Activated T-helper 1 cell treated with anti-CD3 and anti-CD28 coated beads, Interleukin-12 subunit alpha, Interleukin-12 subunit beta, Interleukin-2, Interleukin-4 antibody, amounts not matched to agents 30 ng/mL and 10 ng/mL and 1 ng/mL, durations not matched to agents 14 hours and 24 hours and 36 hours (primary cell): ENCODE data around the gene EXD3. TPM values are rescaled to one million over a fixed set of nuclear protein-coding genes. Genes with fewer than 3 reads are reported as not detected.

ENCODE experiments used
- DNase-seq: peaks from one replicate; pipeline ENCODE4 v3.0.0; 2021; ENCODE audit warnings: low spot score
- H3K27ac Mint-ChIP-seq: one replicate; pipeline ENCODE4 v1.8.0; 2021; ENCODE audit warnings: mild to moderate bottlenecking, mixed read lengths
- H3K27me3 Mint-ChIP-seq: one replicate; pipeline ENCODE4 v1.8.0; 2022; ENCODE audit warnings: mild to moderate bottlenecking, moderate library complexity, mixed read lengths; ENCODE audit not compliant: insufficient read depth
- H3K36me3 Mint-ChIP-seq: one replicate; pipeline ENCODE4 v1.8.0; 2021; ENCODE audit warnings: low read depth, mixed read lengths
- H3K4me1 Mint-ChIP-seq: one replicate; pipeline ENCODE4 v1.8.0; 2021; ENCODE audit warnings: low read depth, mixed read lengths
- H3K4me3 Mint-ChIP-seq: one replicate; pipeline ENCODE4 v1.8.0; 2021; ENCODE audit warnings: mild to moderate bottlenecking, moderate library complexity, mixed read lengths
- H3K9me3 Mint-ChIP-seq: one replicate; pipeline ENCODE4 v1.8.0; 2021; ENCODE audit warnings: mixed read lengths
- intact Hi-C: fragments of 100-400 bp; cut with micrococcal nuclease; formaldehyde crosslinking; loops from one replicate; pipeline ENCODE4 v1.15.1; 2024
- total RNA-seq: library from RNA; stranded (reverse); gene quantifications from 2 replicates; pipeline ENCODE4 v1.2.3, GENCODE V29; 2022

Gene EXD3
- total RNA-seq, 1 donor from 2014 or later = 4.8 TPM

GRCh38 chr9:137462396-137462985 lies 39.5 kb upstream of the EXD3 start:
- Mint-ChIP-seq H3K27me3 (no peaks in the 10 kb centered on the region), H3K27ac (no peak overlapping the region), H3K36me3 (no peaks in the 10 kb centered on the region), H3K4me1 (no peaks in the 10 kb centered on the region), H3K9me3 (no peaks in the 10 kb centered on the region), H3K4me3 (peak overlapping the region; percentile 30)
- intact Hi-C loops = no loop called here
- DNase-seq = no peak

- DNase-seq = peak; percentile 79
- peak overlapping the region; percentile 51 for H3K4me3 Mint-ChIP-seq
- no peaks in the 10 kb centered on the region for H3K4me1 Mint-ChIP-seq
- no peaks in the 10 kb centered on the region for H3K36me3 Mint-ChIP-seq
- H3K27me3 Mint-ChIP-seq = no peaks in the 10 kb centered on the region
- no peaks in the 10 kb centered on the region for H3K9me3 Mint-ChIP-seq
- peak overlapping the region; percentile 63 for H3K27ac Mint-ChIP-seq
- intact Hi-C loops = loop anchor here (1.0 to 2.0 kb wide), 2 partner anchors 9 to 31 kb away; no protein-coding TSS in a partner anchor
Observed at GRCh38 chr9:137461663-137462395, 38.9 kb upstream of the EXD3 start.

- DNase-seq = no peak
- no peaks in the 10 kb centered on the region for H3K36me3 Mint-ChIP-seq
- H3K27ac Mint-ChIP-seq = peak overlapping the region; percentile 40
- peak overlapping the region; percentile 51 for H3K4me3 Mint-ChIP-seq
- intact Hi-C loops = loop anchor here (1.0 to 2.0 kb wide), 2 partner anchors 8 to 32 kb away; no protein-coding TSS in a partner anchor
- no peaks in the 10 kb centered on the region for H3K9me3 Mint-ChIP-seq
- peaks cover 3% of the 10 kb centered on the region for H3K4me1 Mint-ChIP-seq
- no peaks in the 10 kb centered on the region for H3K27me3 Mint-ChIP-seq
Observed at GRCh38 chr9:137461316-137461662, 38.3 kb upstream of the EXD3 start.

- DNase-seq = no peak
- Mint-ChIP-seq H3K4me1 (peaks cover 9% of the 10 kb centered on the region), H3K27ac (peak overlapping the region; percentile 40), H3K27me3 (no peaks in the 10 kb centered on the region), H3K4me3 (peak overlapping the region; percentile 51), H3K36me3 (peaks cover 3% of the 10 kb centered on the region), H3K9me3 (no peaks in the 10 kb centered on the region)
- intact Hi-C loops = loop anchor here (1.0 to 2.0 kb wide), 2 partner anchors 7 to 32 kb away; no protein-coding TSS in a partner anchor
Observed at GRCh38 chr9:137460363-137461315, 37.7 kb upstream of the EXD3 start.

- intact Hi-C loops = loop anchor here (1.0 to 10.0 kb wide), 7 partner anchors 33 to 655 kb away; partner anchors contain the start of genes ARRDC1, EXD3, MRPL41 and NOXA1
- no peak for DNase-seq
Observed at GRCh38 chr9:137459601-137460362, 36.8 kb upstream of the EXD3 start.

GRCh38 chr9:137459152-137459600 lies 36.2 kb upstream of the EXD3 start, which contains the start of gene NSMF:
NSMF (minus strand) TSS chr9:137459334; CDS start chr9:137459102, 232 bp downstream.
- peak within 1 kb of the TSS; percentile 7 for H3K4me3 Mint-ChIP-seq

More at GRCh38 chr9:137459601-137460362, 36.8 kb upstream of the EXD3 start:
- H3K27me3 Mint-ChIP-seq = no peaks in the 10 kb centered on the region
- H3K9me3 Mint-ChIP-seq = no peaks in the 10 kb centered on the region
- H3K4me1 Mint-ChIP-seq = peaks cover 10% of the 10 kb centered on the region
- H3K27ac Mint-ChIP-seq = peak overlapping the region; percentile 65
- peak overlapping the region; percentile 7 for H3K4me3 Mint-ChIP-seq
- peaks cover 3% of the 10 kb centered on the region for H3K36me3 Mint-ChIP-seq

GRCh38 chr9:137458194-137459151 lies 35.5 kb upstream of the EXD3 start:
- H3K9me3 Mint-ChIP-seq = no peaks in the 10 kb centered on the region
- no peak for DNase-seq

More at GRCh38 chr9:137459152-137459600, 36.2 kb upstream of the EXD3 start, which contains the start of gene NSMF:
- H3K36me3 Mint-ChIP-seq = peaks cover 3% of the 10 kb centered on the region
- peaks cover 10% of the 10 kb centered on the region for H3K4me1 Mint-ChIP-seq
- intact Hi-C loops = loop anchor here (1.0 to 10.0 kb wide), 6 partner anchors 36 to 654 kb away; partner anchors contain the start of genes ARRDC1, EXD3, MRPL41 and NOXA1
- DNase-seq = peak; percentile 95
- peak within 1 kb of the TSS; percentile 65 for H3K27ac Mint-ChIP-seq
- no peaks in the 10 kb centered on the region for H3K9me3 Mint-ChIP-seq
- H3K27me3 Mint-ChIP-seq = no peaks in the 10 kb centered on the region

GRCh38 chr9:137457406-137458193 lies 34.6 kb upstream of the EXD3 start:
- no peak overlapping the region for H3K27ac Mint-ChIP-seq
- peaks cover 10% of the 10 kb centered on the region for H3K4me1 Mint-ChIP-seq
- H3K36me3 Mint-ChIP-seq = peaks cover 3% of the 10 kb centered on the region
- DNase-seq = no peak
- intact Hi-C loops = loop anchor here (2.0 to 10.0 kb wide), 3 partner anchors 301 to 653 kb away; partner anchors contain the start of genes PAXX and RABL6
- H3K4me3 Mint-ChIP-seq = peak overlapping the region; percentile 67
- H3K9me3 Mint-ChIP-seq = no peaks in the 10 kb centered on the region
- no peaks in the 10 kb centered on the region for H3K27me3 Mint-ChIP-seq

More at GRCh38 chr9:137458194-137459151, 35.5 kb upstream of the EXD3 start:
- intact Hi-C loops = loop anchor here (1.0 to 10.0 kb wide), 6 partner anchors 35 to 654 kb away; partner anchors contain the start of genes ARRDC1, EXD3, MRPL41 and NOXA1
- Mint-ChIP-seq H3K4me3 (no peak overlapping the region), H3K27ac (no peak overlapping the region), H3K4me1 (peaks cover 10% of the 10 kb centered on the region), H3K27me3 (no peaks in the 10 kb centered on the region), H3K36me3 (peaks cover 3% of the 10 kb centered on the region)

GRCh38 chr9:137456864-137457405 lies 34.0 kb upstream of the EXD3 start:
- Mint-ChIP-seq H3K4me1 (peaks cover 10% of the 10 kb centered on the region), H3K27me3 (no peaks in the 10 kb centered on the region), H3K9me3 (no peaks in the 10 kb centered on the region), H3K27ac (no peak overlapping the region), H3K4me3 (peak overlapping the region; percentile 47), H3K36me3 (peaks cover 3% of the 10 kb centered on the region)
- intact Hi-C loops = loop anchor here (10.0 kb wide), 1 partner anchor 652 kb away; the partner anchor contains the start of gene RABL6
- no peak for DNase-seq
